Vagina (tissue), 2 donors: ENCODE data around the gene AP3S1.

Experiments used
- CTCF ChIP-seq, 3 experiments: fragments of 450-650 bp in 2 of 3; fragments of 200-600 bp in 1 of 3; sonication (generic) in 1 of 3; IDR thresholded peaks; one replicate each; pipeline ENCODE4 v1.5.1; 2017 to 2019; ENCODE audit warnings: antibody characterized with exemption in 3 of 3, mild to moderate bottlenecking in 2 of 3, moderate library complexity in 2 of 3
- POLR2A ChIP-seq, 2 donors: fragments of 450-650 bp; IDR thresholded peaks; one replicate each; pipeline ENCODE4 v1.6.1; 2017; ENCODE audit warnings: antibody characterized with exemption in 2 of 2, mild to moderate bottlenecking in 2 of 2, moderate library complexity in 2 of 2

GRCh38 chr5:115920171-115920725 lies 78.5 kb downstream of the AP3S1 start:
- no peak for TF ChIP-seq POLR2A (IDR thresholded peaks at IDR 0.05)
- no peak for TF ChIP-seq CTCF (IDR thresholded peaks at IDR 0.05)
